AG09319 (cell line): ENCODE data around the gene CEP350.

ENCODE experiments used
- DNase-seq: peaks from one replicate; pipeline ENCODE4 v3.0.0-alpha.2; 2010; ENCODE audit warnings: low read depth; ENCODE audit errors: extremely low read depth
- TF ChIP-seq, protein P1 (sequence below): IDR thresholded peaks from 2 replicates; pipeline ENCODE4 v1.5.1; 2011; ENCODE audit warnings: low read depth, mild to moderate bottlenecking, inconsistent platforms, low read length, moderate library complexity

The CEP350 gene

DNA sequence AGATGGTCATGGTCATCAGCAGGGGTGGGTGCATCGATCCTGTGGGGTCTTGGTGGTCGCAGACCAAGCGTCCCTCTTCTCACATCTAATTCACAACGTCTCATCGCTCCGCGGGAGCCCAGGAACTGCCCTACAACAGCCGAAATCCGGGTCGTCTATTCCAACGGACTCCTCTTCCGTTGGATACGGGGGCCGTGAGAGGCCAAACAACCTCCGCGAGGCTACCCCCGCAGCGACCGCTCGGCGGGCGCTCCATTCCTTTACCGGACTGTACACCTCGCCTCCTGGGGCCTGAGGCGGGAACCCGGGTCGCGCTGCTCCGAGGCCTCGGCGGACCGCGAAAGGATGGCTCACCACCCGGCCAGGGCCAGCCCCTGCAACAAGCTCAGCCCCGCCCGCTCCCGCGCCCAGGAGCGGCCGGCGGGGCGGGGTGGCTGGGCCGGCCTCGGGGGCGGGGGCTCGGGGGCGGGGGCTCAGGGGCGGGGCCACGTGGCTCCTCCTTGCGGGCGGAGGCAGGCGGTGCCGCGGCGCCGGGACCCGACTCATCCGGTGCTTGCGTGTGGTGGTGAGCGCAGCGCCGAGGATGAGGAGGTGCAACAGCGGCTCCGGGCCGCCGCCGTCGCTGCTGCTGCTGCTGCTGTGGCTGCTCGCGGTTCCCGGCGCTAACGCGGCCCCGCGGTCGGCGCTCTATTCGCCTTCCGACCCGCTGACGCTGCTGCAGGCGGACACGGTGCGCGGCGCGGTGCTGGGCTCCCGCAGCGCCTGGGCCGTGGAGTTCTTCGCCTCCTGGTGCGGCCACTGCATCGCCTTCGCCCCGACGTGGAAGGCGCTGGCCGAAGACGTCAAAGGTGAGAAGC lies 199.9 kb downstream of the CEP350 start, which contains the start of gene QSOX1:
TSS of gene QSOX1 (plus strand) at position 545 of the 857 bp plus-strand sequence. CDS start at position 584, 39 bp downstream.
- DNase-seq, result no peak
- TF ChIP-seq, protein P1, sequence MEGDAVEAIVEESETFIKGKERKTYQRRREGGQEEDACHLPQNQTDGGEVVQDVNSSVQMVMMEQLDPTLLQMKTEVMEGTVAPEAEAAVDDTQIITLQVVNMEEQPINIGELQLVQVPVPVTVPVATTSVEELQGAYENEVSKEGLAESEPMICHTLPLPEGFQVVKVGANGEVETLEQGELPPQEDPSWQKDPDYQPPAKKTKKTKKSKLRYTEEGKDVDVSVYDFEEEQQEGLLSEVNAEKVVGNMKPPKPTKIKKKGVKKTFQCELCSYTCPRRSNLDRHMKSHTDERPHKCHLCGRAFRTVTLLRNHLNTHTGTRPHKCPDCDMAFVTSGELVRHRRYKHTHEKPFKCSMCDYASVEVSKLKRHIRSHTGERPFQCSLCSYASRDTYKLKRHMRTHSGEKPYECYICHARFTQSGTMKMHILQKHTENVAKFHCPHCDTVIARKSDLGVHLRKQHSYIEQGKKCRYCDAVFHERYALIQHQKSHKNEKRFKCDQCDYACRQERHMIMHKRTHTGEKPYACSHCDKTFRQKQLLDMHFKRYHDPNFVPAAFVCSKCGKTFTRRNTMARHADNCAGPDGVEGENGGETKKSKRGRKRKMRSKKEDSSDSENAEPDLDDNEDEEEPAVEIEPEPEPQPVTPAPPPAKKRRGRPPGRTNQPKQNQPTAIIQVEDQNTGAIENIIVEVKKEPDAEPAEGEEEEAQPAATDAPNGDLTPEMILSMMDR, result no peak

DNA sequence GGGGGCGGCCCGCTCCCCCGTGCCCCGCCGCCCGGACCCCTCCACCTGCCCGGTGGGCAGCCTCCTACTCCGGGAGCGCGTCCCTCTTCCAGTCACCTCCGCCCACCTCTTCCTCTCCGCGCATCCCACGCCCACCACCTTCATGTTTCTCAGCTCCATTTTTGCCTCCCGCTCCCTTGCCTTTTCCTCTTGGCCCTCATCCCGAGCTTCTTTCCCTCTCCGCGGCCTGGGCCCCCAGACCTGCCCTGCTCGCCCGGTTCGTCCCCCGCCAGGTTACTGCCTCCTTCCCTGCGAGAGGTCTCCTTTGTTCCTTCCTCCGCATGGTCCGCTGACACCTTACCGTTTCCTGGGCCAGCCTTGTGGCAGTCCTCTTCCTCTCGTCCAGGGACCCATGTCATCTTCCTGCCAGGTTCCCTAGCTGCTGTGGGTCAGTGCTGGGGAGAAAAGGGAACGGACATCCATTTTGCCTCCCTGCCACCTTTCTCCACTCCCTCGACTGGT lies 200.6 kb downstream of the CEP350 start:
- DNase-seq, result no peak

GRCh38 chr1:180156201-180156600 lies 201.6 kb downstream of the CEP350 start:
- no peak for DNase-seq
- TF ChIP-seq, protein P1, result no peak

More for the DNA sequence above, 200.6 kb downstream of the CEP350 start:
- TF ChIP-seq, protein P1, result no peak

GRCh38 chr1:180156631-180157091 lies 202.1 kb downstream of the CEP350 start:
- TF ChIP-seq, protein P1, result no peak
- DNase-seq, result no peak

GRCh38 chr1:180157108-180157507 lies 202.5 kb downstream of the CEP350 start:
- TF ChIP-seq, protein P1, result no peak
- no peak for DNase-seq

GRCh38 chr1:180157576-180158057 lies 203.0 kb downstream of the CEP350 start:
- TF ChIP-seq, protein P1, result no peak
- DNase-seq, result no peak
